RWPE1 (cell line): Measurements from ENCODE around the gene NIN.

ENCODE experiments used
- CTCF ChIA-PET: fragments of 350-600 bp; sonication (Branson Sonifier 250); formaldehyde crosslinking; extraction: SDS; loops from one replicate; lab custom pipeline; 2021; lab: Yijun Ruan, JAX
- POLR2A ChIA-PET: fragments of 400-600 bp; formaldehyde crosslinking; extraction: SDS; loops from one replicate; lab custom pipeline; 2020; ENCODE audit warnings: antibody characterized with exemption; ENCODE audit not compliant: low non-redundant PET; lab: Yijun Ruan, JAX
- DNase-seq: peaks from one replicate; pipeline ENCODE4 v3.0.0; 2012; ENCODE audit warnings: low spot score
- H3K27ac ChIP-seq: fragments of 450-650 bp; 2 replicates; pipeline ENCODE4 v1.5.1; 2017
- CTCF ChIP-seq: fragments of 450-650 bp; conservative IDR thresholded peaks from 2 replicates; pipeline ENCODE4 v1.5.1; 2017; ENCODE audit warnings: low read depth, mild to moderate bottlenecking

The NIN gene

GRCh38 chr14:50804181-50804721 is 26.7 kb downstream of the NIN start:
- ChIA-PET POLR2A (no interaction called here), CTCF (interaction anchor here (0.9 kb wide), 1 partner anchor 16 kb away, joined by 3 read pairs; no protein-coding TSS in a partner anchor)
- DNase-seq = no peak
- TF ChIP-seq CTCF = no peak
- no peak overlapping the region for H3K27ac ChIP-seq

- no peak for TF ChIP-seq CTCF
- POLR2A ChIA-PET = no interaction called here
- CTCF ChIA-PET = no interaction called here
- DNase-seq = no peak
- no peak overlapping the region for H3K27ac ChIP-seq
Observed at GRCh38 chr14:50801706-50802105, 29.3 kb downstream of the NIN start.

GRCh38 chr14:50800032-50800431 is 30.9 kb downstream of the NIN start:
- ChIA-PET POLR2A (no interaction called here), CTCF (interaction anchor here (0.6 kb wide), 1 partner anchor 1273 kb away, joined by 4 read pairs; no protein-coding TSS in a partner anchor)
- TF ChIP-seq CTCF = no peak
- no peak overlapping the region for H3K27ac ChIP-seq
- no peak for DNase-seq

- H3K27ac ChIP-seq = no peak overlapping the region
- ChIA-PET CTCF (no interaction called here), POLR2A (no interaction called here)
- no peak for TF ChIP-seq CTCF
- DNase-seq = no peak
Observed at GRCh38 chr14:50798048-50798421, 32.9 kb downstream of the NIN start.

GRCh38 chr14:50797250-50798047 is 33.5 kb downstream of the NIN start:
- ChIA-PET CTCF (no interaction called here), POLR2A (no interaction called here)
- no peak for DNase-seq
- no peak for TF ChIP-seq CTCF
- no peak overlapping the region for H3K27ac ChIP-seq

GRCh38 chr14:50796390-50796789 is 34.6 kb downstream of the NIN start:
- H3K27ac ChIP-seq = no peak overlapping the region
- POLR2A ChIA-PET = no interaction called here
- no peak for TF ChIP-seq CTCF
- DNase-seq = no peak
- CTCF ChIA-PET = interaction anchor here (0.8 kb wide), 1 partner anchor 18 kb away, joined by 3 read pairs; no protein-coding TSS in a partner anchor
